IMR-90 (cell line): ENCODE results near the gene MAGI1. TPM values are rescaled to one million over a fixed set of nuclear protein-coding genes. Genes with fewer than 3 reads are reported as not detected.

Source experiments
- ATAC-seq: fragments of 200-7000 bp; cut with Tn5 transposase; 2 replicates; pipeline ENCODE4 v1.9.1; 2020; ENCODE audit warnings: low read depth, mild to moderate bottlenecking, moderate library complexity
- BruUV-seq: library from RNA; stranded (reverse); fragments of 400-500 nt; replicated peaks from 2 replicates; lab custom pipeline; 2021; lab: Mats Ljungman, UMichigan
- CTCF ChIA-PET: fragments of 300-600 bp; formaldehyde crosslinking; extraction: SDS; loops from one replicate; lab custom pipeline; 2021; ENCODE audit warnings: antibody characterized with exemption; lab: Yijun Ruan, JAX
- POLR2A ChIA-PET: fragments of 300-600 bp; sonication (Branson Sonifier 250); formaldehyde crosslinking; loops from one replicate; lab custom pipeline; 2022; ENCODE audit warnings: antibody characterized with exemption; ENCODE audit not compliant: unreplicated experiment; lab: Charles Lee
- DNase-seq: peaks from one replicate; pipeline ENCODE4 v3.0.0; 2013
- H2AFZ ChIP-seq: replicated peaks from 2 replicates; pipeline ENCODE3; 2013; ENCODE audit warnings: low read length, mild to moderate bottlenecking; ENCODE audit not compliant: poor library complexity
- H2AK5ac ChIP-seq: 2 replicates; pipeline ENCODE4 v1.6.1; 2013; ENCODE audit warnings: low read depth, low read length, inconsistent platforms
- H2AK9ac ChIP-seq: replicated peaks from 2 replicates; pipeline ENCODE3; 2013; ENCODE audit warnings: mild to moderate bottlenecking, low read depth, low read length, moderate library complexity; ENCODE audit not compliant: poor library complexity
- H2BK120ac ChIP-seq: 2 replicates; pipeline ENCODE4 v1.6.1; 2013; ENCODE audit warnings: low read depth, low read length, inconsistent platforms
- H2BK15ac ChIP-seq: 3 replicates; pipeline ENCODE4 v1.6.1; 2013; ENCODE audit warnings: low read depth, low read length, inconsistent platforms
- H2BK20ac ChIP-seq: 2 replicates; pipeline ENCODE4 v1.6.1; 2013; ENCODE audit warnings: low read depth, mild to moderate bottlenecking, inconsistent platforms, low read length, moderate library complexity
- H2BK5ac ChIP-seq: 2 replicates; pipeline ENCODE4 v1.6.1; 2013; ENCODE audit warnings: mild to moderate bottlenecking, low read depth, low read length, inconsistent platforms; ENCODE audit not compliant: poor library complexity, severe bottlenecking
- H3K14ac ChIP-seq: replicated peaks from 2 replicates; pipeline ENCODE4 v1.6.1; 2013; ENCODE audit warnings: low read depth, low read length, inconsistent platforms
- H3K18ac ChIP-seq: 2 replicates; pipeline ENCODE4 v1.6.1; 2013; ENCODE audit warnings: low read depth, low read length, control low read depth
- H3K23ac ChIP-seq: 2 replicates; pipeline ENCODE4 v1.6.1; 2013; ENCODE audit warnings: low read depth, low read length, inconsistent platforms
- H3K27ac ChIP-seq: 2 replicates; pipeline ENCODE4 v1.5.1; 2013; ENCODE audit warnings: mild to moderate bottlenecking, control low read depth, low read length; ENCODE audit not compliant: insufficient read depth
- H3K27me3 ChIP-seq: 2 replicates; pipeline ENCODE4 v1.6.1; 2013; ENCODE audit warnings: low read length; ENCODE audit not compliant: control insufficient read depth, insufficient read depth
- H3K36me3 ChIP-seq: 2 replicates; pipeline ENCODE4 v1.6.1; 2013; ENCODE audit warnings: low read length, mixed read lengths; ENCODE audit not compliant: control insufficient read depth, insufficient read depth
- H3K4ac ChIP-seq: 2 replicates; pipeline ENCODE4 v1.6.1; 2013; ENCODE audit warnings: low read depth, low read length, inconsistent platforms
- H3K4me1 ChIP-seq: 2 replicates; pipeline ENCODE4 v1.6.1; 2013; ENCODE audit warnings: low read length, mixed read lengths; ENCODE audit not compliant: control insufficient read depth, insufficient read depth
- H3K4me2 ChIP-seq: 2 replicates; pipeline ENCODE4 v1.6.1; 2013; ENCODE audit warnings: low read depth, mild to moderate bottlenecking, control low read depth, low read length, moderate library complexity
- H3K4me3 ChIP-seq: 2 replicates; pipeline ENCODE4 v1.5.1; 2013; ENCODE audit warnings: low read depth, mild to moderate bottlenecking, control low read depth, low read length, moderate library complexity; ENCODE audit not compliant: insufficient read depth
- H3K56ac ChIP-seq: 2 replicates; pipeline ENCODE4 v1.6.1; 2013; ENCODE audit warnings: low read length, inconsistent platforms; ENCODE audit not compliant: insufficient read depth; ENCODE audit errors: extremely low read depth
- H3K79me1 ChIP-seq, 2 experiments: 2 replicates each; pipeline ENCODE4 v1.6.1; 2013; ENCODE audit warnings: low read length in 2 of 2, inconsistent platforms in 1 of 2, low read depth in 1 of 2
- H3K9ac ChIP-seq: 2 replicates; pipeline ENCODE4 v1.6.1; 2013; ENCODE audit warnings: low read depth, low read length, control low read depth
- H3K9me1 ChIP-seq: 2 replicates; pipeline ENCODE4 v1.6.1; 2013; ENCODE audit warnings: low read length, inconsistent platforms; ENCODE audit not compliant: insufficient read depth
- H3K9me3 ChIP-seq: 2 replicates; pipeline ENCODE4 v1.6.1; 2013; ENCODE audit warnings: low read length; ENCODE audit not compliant: control insufficient read depth, insufficient read depth
- H4K20me1 ChIP-seq: 2 replicates; pipeline ENCODE4 v1.6.1; 2013; ENCODE audit warnings: low read length, inconsistent platforms; ENCODE audit not compliant: insufficient read depth
- H4K5ac ChIP-seq: 2 replicates; pipeline ENCODE4 v1.6.1; 2013; ENCODE audit warnings: mild to moderate bottlenecking, low read depth, low read length, control low read depth
- H4K8ac ChIP-seq, 2 experiments: 2 replicates each; pipeline ENCODE4 v1.6.1; 2013; ENCODE audit warnings: low read depth in 2 of 2, low read length in 2 of 2, control low read depth in 1 of 2, inconsistent platforms in 1 of 2
- H4K91ac ChIP-seq: 2 replicates; pipeline ENCODE4 v1.6.1; 2013; ENCODE audit warnings: low read depth, low read length, inconsistent platforms; ENCODE audit not compliant: insufficient read depth
- BHLHE40 ChIP-seq: fragments of 150-350 bp; IDR thresholded peaks from 2 replicates; pipeline ENCODE4 v1.6.1; 2016; ENCODE audit warnings: mild to moderate bottlenecking, low read depth, low read length
- RCOR1 ChIP-seq: IDR thresholded peaks from 2 replicates; pipeline ENCODE4 v1.6.1; 2012; ENCODE audit warnings: mild to moderate bottlenecking, low read length, improper control_type of control experiment; ENCODE audit not compliant: insufficient replicate concordance
- WGBS, 2 experiments: methylation state at CpG; one replicate each; pipeline versions ENCODE4 v1.1.5 to v1.1.7; 2013; ENCODE audit warnings: missing lambda C conversion rate in 2 of 2; ENCODE audit not compliant: insufficient read length in 1 of 2; ENCODE audit errors: extremely low coverage in 2 of 2; 5-methylcytosine and 5-hydroxymethylcytosine counted together
- dilution Hi-C: fragments of 300-500 bp; cut with HindIII; formaldehyde crosslinking; loops from one replicate; pipeline ENCODE4 v1.14.3; 2018; ENCODE audit warnings: low sequenced_read_pairs; ENCODE audit not compliant: unreplicated experiment
- in situ Hi-C: fragments of 300-500 bp; cut with MboI; formaldehyde crosslinking; loops from 3 replicates; pipeline ENCODE4 v1.14.3; 2019; ENCODE audit warnings: low sequenced_read_pairs, inconsistent platforms, mixed read lengths
- intact Hi-C: fragments of 100-400 bp; cut with micrococcal nuclease; formaldehyde crosslinking; loops from 2 replicates; pipeline ENCODE4 v1.10.0; 2022
- polyA plus RNA-seq, 3 experiments: library from polyadenylated mRNA; depleted of rRNA; stranded (reverse); fragments of >200 nt; gene quantifications; 2 replicates each; pipeline ENCODE4 v1.2.3, GENCODE V29; 2012; ENCODE audit warnings: low replicate concordance in 1 of 3
- total RNA-seq: library from RNA; depleted of rRNA; stranded (reverse); fragments of >200 nt; gene quantifications from 2 replicates; pipeline ENCODE4 v1.2.3, GENCODE V29; 2012

Gene MAGI1
- total and polyA plus RNA-seq, 2 of the 4 experiments (the other 2 are of a cell fraction), result 14.5 to 24.2 TPM

GRCh38 chr3:65443739-65444446, 594.8 kb downstream of the MAGI1 start:
- Histone ChIP-seq H3K23ac (no peak overlapping the region), H3K79me1 (no peaks in the 10 kb centered on the region; a peak in 1 of 4 replicates), H2BK20ac (no peak overlapping the region), H3K18ac (no peak overlapping the region), H3K9me1 (no peaks in the 10 kb centered on the region; the same call in 1 of the 2 replicates), H2BK15ac (no peak overlapping the region), H4K8ac (no peak overlapping the region), H2AFZ (no peak overlapping the region), H2BK5ac (no peak overlapping the region), H4K5ac (no peak overlapping the region), H3K14ac (no peak overlapping the region), H2AK5ac (no peak overlapping the region), H3K9me3 (no peaks in the 10 kb centered on the region), H3K4me1 (peaks cover 6% of the 10 kb centered on the region), H3K4me2 (no peak overlapping the region), H4K91ac (no peak overlapping the region), H2BK120ac (no peak overlapping the region), H3K36me3 (no peaks in the 10 kb centered on the region), H4K20me1 (no peaks in the 10 kb centered on the region), H3K9ac (no peak overlapping the region), H3K27ac (no peak overlapping the region; the same call in 1 of the 2 replicates), H3K4me3 (no peak overlapping the region), H3K4ac (no peak overlapping the region), H2AK9ac (no peak overlapping the region), H3K56ac (no peak overlapping the region), H3K27me3 (no peaks in the 10 kb centered on the region)
- TF ChIP-seq RCOR1, result no peak
- peak; percentile 41; the same call in 1 of the 2 replicates for TF ChIP-seq BHLHE40
- DNase-seq (peak; percentile 60), ATAC-seq (peak; percentile 69)
- WGBS, 2 experiments, result no CpG with 5 or more reads among the region's 4 CpGs
- in situ Hi-C loops (loop anchor here (25.0 kb wide), 1 partner anchor 743 kb away; no protein-coding TSS in a partner anchor), intact Hi-C loops (loop anchor here (2.0 kb wide), 1 partner anchor 47 kb away; no protein-coding TSS in a partner anchor), dilution Hi-C loops (no loop called here)
- ChIA-PET CTCF (interaction anchor here (0.6 kb wide), 1 partner anchor 15 kb away, joined by 4 read pairs; no protein-coding TSS in a partner anchor), POLR2A (no interaction called here)
- BruUV-seq, result no TSS peak
